Tibial nerve (tissue), 4 donors: ENCODE results near the gene CHD8. TPM values are rescaled to one million over a fixed set of nuclear protein-coding genes. Genes with fewer than 3 reads are reported as not detected.
"Not testable (repeated sequence)": the region's sequence is repeated elsewhere in the genome, so short reads cannot be mapped to it uniquely, and the experiment has no call there.

ENCODE experiments used
- DNase-seq, 2 donors: peaks; one replicate each; pipeline ENCODE4 v3.0.0-alpha.2; 2019; ENCODE audit warnings: low spot score in 2 of 2
- H3K27ac ChIP-seq, 4 donors: fragments of 200-600 bp; sonication (generic) in 3 of 4; one replicate each; pipeline ENCODE4 v1.5.1; 2017 to 2019; ENCODE audit warnings: mild to moderate bottlenecking in 1 of 4
- H3K27me3 ChIP-seq, 2 donors: fragments of 200-600 bp; sonication (generic) in 1 of 2; one replicate each; pipeline versions ENCODE4 v1.5.1 to v1.6.0; 2017 to 2019
- H3K36me3 ChIP-seq, 3 donors: fragments of 200-600 bp; sonication (generic); one replicate each; pipeline ENCODE4 v1.5.1; 2018 to 2019
- H3K4me1 ChIP-seq, 4 donors: fragments of 200-600 bp; sonication (generic) in 3 of 4; one replicate each; pipeline ENCODE4 v1.5.1; 2017 to 2019
- H3K4me3 ChIP-seq, 4 donors: fragments of 200-600 bp; sonication (generic) in 3 of 4; one replicate each; pipeline ENCODE4 v1.5.1; 2017 to 2019; ENCODE audit warnings: mild to moderate bottlenecking in 1 of 4, moderate library complexity in 1 of 4
- H3K9me3 ChIP-seq, 4 donors: fragments of 200-600 bp; sonication (generic) in 3 of 4; one replicate each; pipeline ENCODE4 v1.5.1; 2017 to 2019
- EP300 ChIP-seq, 2 donors: sonication (generic); formaldehyde crosslinking; IDR thresholded peaks; one replicate each; pipeline ENCODE4 v1.6.1; 2017; ENCODE audit warnings: antibody characterized with exemption in 2 of 2, mild to moderate bottlenecking in 1 of 2
- POLR2A ChIP-seq, 2 donors: fragments of 450-650 bp; IDR thresholded peaks; one replicate each; pipeline ENCODE4 v1.6.1; 2017; ENCODE audit warnings: antibody characterized with exemption in 2 of 2, mild to moderate bottlenecking in 2 of 2, moderate library complexity in 2 of 2
- WGBS, 2 donors: methylation state at CpG; one replicate each; pipeline ENCODE4 v1.1.5; 2018; 5-methylcytosine and 5-hydroxymethylcytosine counted together
- total RNA-seq, 4 donors: library from RNA; depleted of rRNA; stranded (reverse); fragments of >200 nt; gene quantifications; one replicate each; pipeline ENCODE4 v1.1.0, GENCODE V29; 2016
- TF ChIP-seq, protein P1 (sequence below), 5 experiments: fragments of 200-600 bp in 3 of 5; fragments of 450-650 bp in 2 of 5; sonication (generic) in 3 of 5; IDR thresholded peaks; one replicate each; pipeline ENCODE4 v1.5.1; 2016 to 2019; ENCODE audit warnings: antibody characterized with exemption in 5 of 5, mild to moderate bottlenecking in 3 of 5, moderate library complexity in 2 of 5

CHD8 gene
- total RNA-seq, 4 donors from 2014 or later: 45.9 to 68.2 (median 65.6) TPM

DNA sequence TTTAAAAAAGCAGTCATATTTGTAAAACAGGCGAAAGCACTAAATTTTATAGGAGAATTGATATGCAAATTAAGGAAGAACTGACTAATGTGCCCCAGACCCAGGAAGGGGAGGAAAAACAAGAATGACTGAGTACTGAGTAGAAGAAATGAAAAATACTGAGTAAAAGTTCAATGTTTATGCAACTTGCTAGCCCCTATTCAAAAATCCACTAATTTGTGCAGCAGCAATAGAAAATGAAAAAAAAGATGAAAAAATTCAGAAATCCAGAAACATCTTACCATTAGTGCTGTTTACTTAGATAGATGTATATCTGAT is 6.1 kb downstream of the CHD8 start:
- Histone ChIP-seq H3K27me3 (no peaks in the 10 kb centered on the region), H3K4me1 (peaks cover 0 to 43% (median 8%) of the 10 kb centered on the region in 4 donors), H3K27ac (no peak overlapping the region), H3K4me3 (no peak overlapping the region), H3K9me3 (no peaks in the 10 kb centered on the region), H3K36me3 (peaks cover 0 to 13% (median 0%) of the 10 kb centered on the region in 3 donors)
- DNase-seq: no peak
- 65 to 76% methylated on average over 1 of the region's 1 CpG for WGBS, 2 donors
- TF ChIP-seq, protein P1, sequence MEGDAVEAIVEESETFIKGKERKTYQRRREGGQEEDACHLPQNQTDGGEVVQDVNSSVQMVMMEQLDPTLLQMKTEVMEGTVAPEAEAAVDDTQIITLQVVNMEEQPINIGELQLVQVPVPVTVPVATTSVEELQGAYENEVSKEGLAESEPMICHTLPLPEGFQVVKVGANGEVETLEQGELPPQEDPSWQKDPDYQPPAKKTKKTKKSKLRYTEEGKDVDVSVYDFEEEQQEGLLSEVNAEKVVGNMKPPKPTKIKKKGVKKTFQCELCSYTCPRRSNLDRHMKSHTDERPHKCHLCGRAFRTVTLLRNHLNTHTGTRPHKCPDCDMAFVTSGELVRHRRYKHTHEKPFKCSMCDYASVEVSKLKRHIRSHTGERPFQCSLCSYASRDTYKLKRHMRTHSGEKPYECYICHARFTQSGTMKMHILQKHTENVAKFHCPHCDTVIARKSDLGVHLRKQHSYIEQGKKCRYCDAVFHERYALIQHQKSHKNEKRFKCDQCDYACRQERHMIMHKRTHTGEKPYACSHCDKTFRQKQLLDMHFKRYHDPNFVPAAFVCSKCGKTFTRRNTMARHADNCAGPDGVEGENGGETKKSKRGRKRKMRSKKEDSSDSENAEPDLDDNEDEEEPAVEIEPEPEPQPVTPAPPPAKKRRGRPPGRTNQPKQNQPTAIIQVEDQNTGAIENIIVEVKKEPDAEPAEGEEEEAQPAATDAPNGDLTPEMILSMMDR (IDR thresholded peaks at IDR 0.05): no peak

- 57 to 60% methylated on average over 1 of the region's 1 CpG for WGBS, 2 donors
- H3K27me3 ChIP-seq, H3K36me3 ChIP-seq, DNase-seq, H3K27ac ChIP-seq, H3K4me3 ChIP-seq, H3K4me1 ChIP-seq, H3K9me3 ChIP-seq: not testable (repeated sequence)
Observed at GRCh38 chr14:21442657-21443056, 13.3 kb downstream of the CHD8 start.

GRCh38 chr14:21440859-21441258 is 15.1 kb downstream of the CHD8 start:
- DNase-seq: no peak
- Histone ChIP-seq H3K27ac (no peak overlapping the region), H3K36me3 (peaks cover 0 to 2% (median 0%) of the 10 kb centered on the region in 3 donors), H3K27me3 (no peaks in the 10 kb centered on the region), H3K4me3 (no peak overlapping the region), H3K9me3 (no peaks in the 10 kb centered on the region), H3K4me1 (peaks cover 0 to 16% (median 10%) of the 10 kb centered on the region in 4 donors)
- TF ChIP-seq POLR2A (IDR thresholded peaks at IDR 0.05) (no peak), EP300 (IDR thresholded peaks at IDR 0.05) (no peak)
- TF ChIP-seq, protein P1 (IDR thresholded peaks at IDR 0.05): no peak

GRCh38 chr14:21437063-21437901 is 18.6 kb downstream of the CHD8 start:
- Histone ChIP-seq H3K36me3 (no peaks in the 10 kb centered on the region), H3K27me3 (no peaks in the 10 kb centered on the region), H3K4me3 (peak overlapping the region; percentile 73 to 92 (median 83)), H3K9me3 (no peaks in the 10 kb centered on the region), H3K27ac (peak overlapping the region; percentile 80 to 94 (median 89)), H3K4me1 (peaks cover 0 to 28% (median 15%) of the 10 kb centered on the region in 4 donors)
- WGBS, 2 donors: 3 to 4% methylated on average over 33 of the region's 33 CpGs
- TF ChIP-seq POLR2A (IDR thresholded peaks at IDR 0.05): peak in 1 of 2 donors; percentile 66
- TF ChIP-seq, protein P1 (IDR thresholded peaks at IDR 0.05): peak in 1 of 5 experiments; percentile 24
- peak in 1 of 2 donors; percentile 92 for TF ChIP-seq EP300 (IDR thresholded peaks at IDR 0.05)
- peak; percentile 98 to 100 for DNase-seq

GRCh38 chr14:21436567-21437062 is 19.3 kb downstream of the CHD8 start:
- TF ChIP-seq EP300 (IDR thresholded peaks at IDR 0.05): no peak
- no peak for TF ChIP-seq POLR2A (IDR thresholded peaks at IDR 0.05)
- TF ChIP-seq, protein P1 (IDR thresholded peaks at IDR 0.05): no peak
- Histone ChIP-seq H3K9me3 (no peaks in the 10 kb centered on the region), H3K27me3 (no peaks in the 10 kb centered on the region), H3K4me1 (peaks cover 0 to 28% (median 15%) of the 10 kb centered on the region in 4 donors), H3K36me3 (peaks cover 0 to 2% (median 0%) of the 10 kb centered on the region in 3 donors), H3K4me3 (peak overlapping the region; percentile 73 to 92 (median 83)), H3K27ac (peak overlapping the region; percentile 80 to 94 (median 89))
- DNase-seq: no peak
- WGBS, 2 donors: 1% methylated on average over 9 to 11 of the region's 11 CpGs
